GM23338 (cell line): ENCODE results near the gene THSD4. TPM values are rescaled to one million over a fixed set of nuclear protein-coding genes. Genes with fewer than 3 reads are reported as not detected.

ENCODE experiments used
- ATAC-seq: fragments of 200-7000 bp; cut with Tn5 transposase; 3 replicates; pipeline ENCODE4 v1.9.1; 2020
- DNase-seq: peaks from one replicate; pipeline ENCODE4 v3.0.0-alpha.2; 2015; ENCODE audit warnings: low spot score
- H2AFZ ChIP-seq: fragments of 200-600 bp; sonication (generic); 2 replicates; pipeline ENCODE4 v1.8.0; 2016; ENCODE audit warnings: antibody characterized with exemption, mild to moderate bottlenecking, moderate library complexity
- H3F3A ChIP-seq: fragments of 200-600 bp; sonication (generic); replicated peaks from 2 replicates; pipeline ENCODE4 v1.8.0; 2017; ENCODE audit warnings: antibody characterized with exemption, mixed run types, low read depth
- H3K27ac ChIP-seq: fragments of 200-600 bp; sonication (generic); 2 replicates; pipeline ENCODE4 v1.6.1; 2016; ENCODE audit warnings: low read depth
- H3K27me3 ChIP-seq: fragments of 200-600 bp; sonication (generic); 2 replicates; pipeline ENCODE4 v1.8.0; 2016; ENCODE audit warnings: mild to moderate bottlenecking, mixed run types, moderate library complexity; ENCODE audit not compliant: insufficient read depth
- H3K36me3 ChIP-seq: fragments of 200-600 bp; sonication (generic); 2 replicates; pipeline ENCODE4 v1.8.0; 2016; ENCODE audit warnings: mild to moderate bottlenecking; ENCODE audit not compliant: insufficient read depth
- H3K4me1 ChIP-seq: fragments of 200-600 bp; sonication (generic); 2 replicates; pipeline ENCODE4 v1.8.0; 2016; ENCODE audit warnings: mild to moderate bottlenecking, moderate library complexity; ENCODE audit not compliant: insufficient read depth
- H3K4me2 ChIP-seq: fragments of 200-600 bp; sonication (generic); 2 replicates; pipeline ENCODE4 v1.7.1; 2017; ENCODE audit warnings: mixed run types
- H3K4me3 ChIP-seq: fragments of 200-600 bp; sonication (generic); 2 replicates; pipeline ENCODE4 v1.6.1; 2016; ENCODE audit warnings: mixed run types
- H3K79me2 ChIP-seq: fragments of 200-600 bp; sonication (generic); replicated peaks from 2 replicates; pipeline ENCODE4 v1.8.0; 2017; ENCODE audit warnings: mild to moderate bottlenecking; ENCODE audit not compliant: insufficient read depth
- H3K9me2 ChIP-seq: fragments of 200-600 bp; sonication (generic); 2 replicates; pipeline ENCODE4 v1.8.0; 2017; ENCODE audit not compliant: insufficient read depth
- H4K20me1 ChIP-seq: fragments of 200-600 bp; sonication (generic); replicated peaks from 2 replicates; pipeline ENCODE4 v1.8.0; 2017; ENCODE audit warnings: mild to moderate bottlenecking; ENCODE audit not compliant: insufficient read depth
- H3K27ac Mint-ChIP-seq: 2 replicates; pipeline ENCODE4 v1.8.0; 2020; ENCODE audit warnings: inconsistent platforms, mild to moderate bottlenecking, moderate library complexity, mixed read lengths
- H3K27me3 Mint-ChIP-seq: 3 replicates; pipeline ENCODE4 v1.8.0; 2022; ENCODE audit warnings: low read depth, mild to moderate bottlenecking, moderate library complexity, mixed read lengths, inconsistent platforms; ENCODE audit not compliant: insufficient read depth, poor library complexity
- H3K36me3 Mint-ChIP-seq: 3 replicates; pipeline ENCODE4 v1.8.0; 2021; ENCODE audit warnings: low read depth, mild to moderate bottlenecking, inconsistent platforms, moderate library complexity, mixed read lengths
- H3K4me1 Mint-ChIP-seq: 3 replicates; pipeline ENCODE4 v1.8.0; 2020; ENCODE audit warnings: mild to moderate bottlenecking, inconsistent platforms, mixed read lengths
- H3K4me3 Mint-ChIP-seq: 3 replicates; pipeline ENCODE4 v1.8.0; 2021; ENCODE audit warnings: moderate library complexity, mild to moderate bottlenecking, inconsistent platforms, mixed read lengths
- H3K9me3 Mint-ChIP-seq: 3 replicates; pipeline ENCODE4 v1.8.0; 2020; ENCODE audit warnings: moderate library complexity, mild to moderate bottlenecking, inconsistent platforms, mixed read lengths
- CREB1 ChIP-seq: fragments of 250-450 bp; sonication (Bioruptor Pico); IDR thresholded peaks from 2 replicates; pipeline ENCODE4 v1.5.0; 2020; ENCODE audit warnings: low read depth, mild to moderate bottlenecking, moderate library complexity
- EZH2phosphoT487 ChIP-seq: fragments of 200-600 bp; sonication (generic); IDR thresholded peaks from one replicate; pipeline ENCODE4 v1.8.1; 2018; ENCODE audit warnings: antibody characterized with exemption; ENCODE audit not compliant: unreplicated experiment
- JUNB ChIP-seq: IDR thresholded peaks from one replicate; pipeline ENCODE4 v1.6.1; 2016; ENCODE audit warnings: antibody characterized with exemption; ENCODE audit not compliant: unreplicated experiment
- NANOG ChIP-seq: IDR thresholded peaks from 2 replicates; pipeline ENCODE4 v1.6.1; 2016; ENCODE audit warnings: antibody characterized with exemption, borderline replicate concordance
- ZNF114 ChIP-seq: fragments of 250-450 bp; sonication (Bioruptor Pico); IDR thresholded peaks from 2 replicates; pipeline ENCODE4 v1.5.0; 2020; ENCODE audit warnings: mild to moderate bottlenecking, moderate library complexity
- ZNF331 ChIP-seq: fragments of 250-450 bp; sonication (Bioruptor Pico); IDR thresholded peaks from 2 replicates; pipeline ENCODE4 v1.5.0; 2020; ENCODE audit warnings: low read depth, mild to moderate bottlenecking, moderate library complexity
- ZNF462 ChIP-seq: fragments of 250-450 bp; sonication (Bioruptor Pico); IDR thresholded peaks from 2 replicates; pipeline ENCODE4 v1.5.0; 2020; ENCODE audit warnings: mild to moderate bottlenecking, moderate library complexity
- polyA plus RNA-seq: library from polyadenylated mRNA; unstranded; fragments of >200 nt; fragmentation: Nextera tagmentation; extraction: Ambion mirVana; gene quantifications from 2 replicates; pipeline ENCODE4 v1.2.1, GENCODE V29; 2016
- total RNA-seq: library from RNA; depleted of rRNA; stranded (reverse); fragments of >200 nt; shearing (Covaris generic); gene quantifications from 2 replicates; pipeline ENCODE4 v1.2.3, GENCODE V29; 2014

Gene THSD4
- total and polyA plus RNA-seq, 2 experiments from 2014 or later, result 2.0 to 7.4 TPM

- TF ChIP-seq ZNF462 (CRISPR knock-in tag) (no peak), ZNF331 (CRISPR knock-in tag) (no peak), NANOG (no peak)
Measured at GRCh38 chr15:71199384-71200351, 84.4 kb downstream of the THSD4 start (continued).

- H3K4me3 ChIP-seq, result no peak overlapping the region
- no peaks in the 10 kb centered on the region for H4K20me1 ChIP-seq
- no peaks in the 10 kb centered on the region for H3K79me2 ChIP-seq
- H3K4me1 ChIP-seq, result peaks cover 36% of the 10 kb centered on the region
- Mint-ChIP-seq H3K4me3 (no peak overlapping the region), H3K9me3 (no peaks in the 10 kb centered on the region), H3K4me1 (peaks cover 35% of the 10 kb centered on the region), H3K36me3 (no peaks in the 10 kb centered on the region; the same call in 2 of the 3 replicates), H3K27ac (no peak overlapping the region), H3K27me3 (peaks cover 5% of the 10 kb centered on the region)
- no peaks in the 10 kb centered on the region; the same call in 1 of the 2 replicates for H3F3A ChIP-seq
- H3K36me3 ChIP-seq, result no peaks in the 10 kb centered on the region
- H3K9me2 ChIP-seq, result peaks cover 12% of the 10 kb centered on the region; the same call in 1 of the 2 replicates
- no peak for DNase-seq
- H3K27me3 ChIP-seq, result no peaks in the 10 kb centered on the region
- no peak overlapping the region for H3K27ac ChIP-seq
- H2AFZ ChIP-seq, result no peak overlapping the region
- no peak overlapping the region for H3K4me2 ChIP-seq
- ATAC-seq, result no peak
- no peak for TF ChIP-seq CREB1
- TF ChIP-seq ZNF462 (CRISPR knock-in tag), result no peak
- TF ChIP-seq EZH2phosphoT487, result no peak
- no peak for TF ChIP-seq JUNB
- no peak for TF ChIP-seq ZNF114 (CRISPR knock-in tag)
Measured at GRCh38 chr15:71201477-71201876, 86.2 kb downstream of the THSD4 start.
